SK-N-SH (cell line): ENCODE results near the gene OTUD5. TPM values are rescaled to one million over a fixed set of nuclear protein-coding genes. Genes with fewer than 3 reads are reported as not detected.

Experiments used
- CTCF ChIA-PET: fragments of 300-600, 350-600 bp; formaldehyde crosslinking; extraction: SDS; loops from one replicate; lab custom pipeline; 2021; lab: Yijun Ruan, JAX
- POLR2A ChIA-PET: fragments of 350-600 bp; sonication (Branson Sonifier 250); formaldehyde crosslinking; extraction: SDS; loops from one replicate; lab custom pipeline; 2020; ENCODE audit warnings: antibody characterized with exemption, inconsistent platforms; lab: Yijun Ruan, JAX
- DNase-seq: peaks from one replicate; pipeline ENCODE4 v3.0.0; 2012
- H2AFZ ChIP-seq: fragments of 200-600 bp; sonication (generic); 2 replicates; pipeline ENCODE4 v1.8.1; 2016; ENCODE audit warnings: antibody characterized with exemption, mild to moderate bottlenecking, low read depth
- H3F3A ChIP-seq: fragments of 200-600 bp; sonication (generic); replicated peaks from 2 replicates; pipeline ENCODE3; 2016; ENCODE audit warnings: antibody characterized with exemption, mild to moderate bottlenecking; ENCODE audit not compliant: insufficient read depth
- H3K27ac ChIP-seq, 2 experiments: fragments of 200-500 bp in 1 of 2; fragments of 200-600 bp in 1 of 2; sonication (Bioruptor generic) in 1 of 2; sonication (generic), shearing (Covaris generic) in 1 of 2; 2 replicates each; pipeline versions ENCODE4 v1.5.1 to v1.6.1; 2014 to 2016; ENCODE audit warnings: low read depth in 2 of 2, inconsistent platforms in 1 of 2, low read length in 1 of 2, mild to moderate bottlenecking in 1 of 2, mixed read lengths in 1 of 2
- H3K27me3 ChIP-seq: fragments of 200-600 bp; sonication (generic), shearing (Covaris generic); 2 replicates; pipeline ENCODE4 v1.6.1; 2016; ENCODE audit warnings: mixed run types; ENCODE audit not compliant: insufficient read depth
- H3K36me3 ChIP-seq, 2 experiments: fragments of 200-500 bp in 1 of 2; fragments of 200-600 bp in 1 of 2; sonication (Bioruptor generic) in 1 of 2; sonication (generic) in 1 of 2; replicated peaks in 1 of 2; 2 replicates each; pipeline versions ENCODE3 to v1.5.1; 2014 to 2016; ENCODE audit warnings: low read length in 1 of 2, mild to moderate bottlenecking in 1 of 2; ENCODE audit not compliant: insufficient read depth in 2 of 2, control insufficient read depth in 1 of 2
- H3K4me1 ChIP-seq, 2 experiments: fragments of 200-500 bp in 1 of 2; fragments of 200-600 bp in 1 of 2; sonication (Bioruptor generic) in 1 of 2; sonication (generic), shearing (Covaris generic) in 1 of 2; 2 replicates each; pipeline versions ENCODE4 v1.5.1 to v1.6.1; 2014 to 2016; ENCODE audit warnings: low read depth in 1 of 2, low read length in 1 of 2, mixed run types in 1 of 2; ENCODE audit not compliant: insufficient read depth in 2 of 2, control insufficient read depth in 1 of 2
- H3K4me2 ChIP-seq: fragments of 200-600 bp; sonication (generic), shearing (Covaris generic); 2 replicates; pipeline ENCODE4 v1.6.1; 2017; ENCODE audit warnings: mixed run types
- H3K4me3 ChIP-seq, 2 experiments: fragments of 200-500 bp in 1 of 2; fragments of 200-600 bp in 1 of 2; sonication (Bioruptor generic) in 1 of 2; sonication (generic), shearing (Covaris generic) in 1 of 2; 2 replicates each; pipeline versions ENCODE4 v1.5.1 to v1.8.1; 2014 to 2016; ENCODE audit warnings: low read depth in 2 of 2, inconsistent platforms in 1 of 2, low read length in 1 of 2, mild to moderate bottlenecking in 1 of 2, mixed read lengths in 1 of 2, moderate library complexity in 1 of 2
- H3K79me2 ChIP-seq: fragments of 200-600 bp; sonication (generic); 2 replicates; pipeline ENCODE4 v1.8.1; 2017; ENCODE audit warnings: mild to moderate bottlenecking; ENCODE audit not compliant: insufficient read depth
- H3K9ac ChIP-seq: fragments of 200-600 bp; sonication (generic); 2 replicates; pipeline ENCODE4 v1.6.1; 2017; ENCODE audit warnings: mixed run types
- H3K9me2 ChIP-seq: fragments of 200-600 bp; sonication (generic); 2 replicates; pipeline ENCODE4 v1.6.1; 2017; ENCODE audit warnings: mixed run types
- H3K9me3 ChIP-seq: fragments of 200-600 bp; sonication (generic); 2 replicates; pipeline ENCODE4 v1.6.1; 2017; ENCODE audit warnings: mixed run types, mild to moderate bottlenecking, moderate library complexity
- H4K20me1 ChIP-seq: fragments of 200-600 bp; sonication (generic); 2 replicates; pipeline ENCODE4 v1.6.1; 2017; ENCODE audit warnings: mild to moderate bottlenecking, mixed run types; ENCODE audit not compliant: insufficient read depth
- ELF1 ChIP-seq: IDR thresholded peaks from 2 replicates; pipeline ENCODE4 v1.4.0; 2012
- EP300 ChIP-seq, 2 experiments: IDR thresholded peaks; 2 replicates each; pipeline versions ENCODE4 v1.4.0 to v1.6.1; 2012; ENCODE audit warnings: borderline replicate concordance in 1 of 2, low read depth in 1 of 2, low read length in 1 of 2
- FOSL2 ChIP-seq: IDR thresholded peaks from 2 replicates; pipeline ENCODE4 v1.4.0; 2012; ENCODE audit warnings: low read depth, mild to moderate bottlenecking, moderate library complexity, borderline replicate concordance
- FOXJ3 ChIP-seq: sonication (generic); formaldehyde crosslinking; IDR thresholded peaks from 2 replicates; pipeline ENCODE4 v1.5.1; 2020; ENCODE audit warnings: mild to moderate bottlenecking, missing genetic modification reagents
- FOXM1 ChIP-seq: IDR thresholded peaks from 2 replicates; pipeline ENCODE4 v1.4.0; 2012; ENCODE audit warnings: low read depth, mild to moderate bottlenecking
- IRF3 ChIP-seq: fragments of 150-350 bp; IDR thresholded peaks from 2 replicates; pipeline ENCODE4 v1.6.1; 2016; ENCODE audit warnings: mild to moderate bottlenecking, low read depth, low read length
- MXI1 ChIP-seq: IDR thresholded peaks from 2 replicates; pipeline ENCODE4 v1.6.1; 2012; ENCODE audit warnings: mild to moderate bottlenecking, low read depth, low read length, improper control_type of control experiment
- POLR2AphosphoS5 ChIP-seq: IDR thresholded peaks from 2 replicates; pipeline ENCODE4 v1.6.1; 2012; ENCODE audit warnings: low read depth, low read length
- RAD21 ChIP-seq: IDR thresholded peaks from 2 replicates; pipeline ENCODE4 v1.6.1; 2012; ENCODE audit warnings: mild to moderate bottlenecking, low read length
- TEAD4 ChIP-seq: IDR thresholded peaks from 2 replicates; pipeline ENCODE4 v1.4.0; 2012; ENCODE audit warnings: mild to moderate bottlenecking, borderline replicate concordance; ENCODE audit not compliant: insufficient read depth
- ZBTB33 ChIP-seq: IDR thresholded peaks from 2 replicates; pipeline ENCODE4 v1.4.0; 2012; ENCODE audit warnings: low read depth, borderline replicate concordance
- WGBS: methylation state at CpG from one replicate; pipeline ENCODE4 v1.1.6; 2017; ENCODE audit warnings: low lambda C conversion rate; 5-methylcytosine and 5-hydroxymethylcytosine counted together
- polyA plus RNA-seq, 3 experiments: library from polyadenylated mRNA; depleted of rRNA; stranded (reverse); fragments of >200 nt; gene quantifications; 2 replicates each; pipeline ENCODE4 v1.2.3, GENCODE V29; 2012
- TF ChIP-seq, protein P1 (sequence below): IDR thresholded peaks from 2 replicates; pipeline ENCODE4 v1.6.1; 2012; ENCODE audit warnings: mild to moderate bottlenecking, low read depth, low read length, moderate library complexity
- TF ChIP-seq, protein P2 (sequence below): fragments of 200-600 bp; sonication (generic); IDR thresholded peaks from 2 replicates; pipeline ENCODE4 v1.6.1; 2017; ENCODE audit warnings: antibody characterized with exemption, mild to moderate bottlenecking, moderate library complexity

The OTUD5 gene
- polyA plus RNA-seq, 1 of the 3 experiments (the other 2 are of a cell fraction), result 90.4 TPM

DNA sequence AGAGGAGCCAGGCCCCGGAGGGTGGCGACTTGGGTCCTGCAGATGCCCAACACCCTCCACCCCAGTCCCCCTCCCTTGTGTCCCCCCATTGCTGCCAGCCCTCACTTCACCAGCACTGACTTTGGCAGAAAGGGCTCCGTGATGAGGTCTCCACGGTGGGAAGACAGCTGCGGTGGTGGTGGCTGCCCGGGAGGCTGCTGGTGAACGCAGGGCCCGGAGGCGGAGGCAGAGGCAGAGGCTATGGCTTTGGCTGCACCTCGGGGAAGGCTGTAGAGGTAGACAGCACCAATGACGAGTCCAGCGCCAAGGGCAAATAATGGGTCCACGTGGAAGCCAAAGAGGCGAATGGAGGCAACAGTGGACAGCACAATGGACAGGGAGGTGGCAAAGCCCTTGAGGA lies 52.8 kb downstream of the OTUD5 start:
- no peak overlapping the region for H2AFZ ChIP-seq
- H3K4me1 ChIP-seq, result peaks cover 0 to under 1% of the 10 kb centered on the region in 2 experiments; a peak in 1 of 4 replicates
- no peak for TF ChIP-seq ZBTB33
- TF ChIP-seq FOSL2, result no peak
- no peak for TF ChIP-seq RAD21
- TF ChIP-seq FOXM1, result no peak
- no peak for TF ChIP-seq FOXJ3 (CRISPR knock-in tag)
- no peak for TF ChIP-seq POLR2AphosphoS5
- TF ChIP-seq IRF3, result no peak
- TF ChIP-seq, protein P1, sequence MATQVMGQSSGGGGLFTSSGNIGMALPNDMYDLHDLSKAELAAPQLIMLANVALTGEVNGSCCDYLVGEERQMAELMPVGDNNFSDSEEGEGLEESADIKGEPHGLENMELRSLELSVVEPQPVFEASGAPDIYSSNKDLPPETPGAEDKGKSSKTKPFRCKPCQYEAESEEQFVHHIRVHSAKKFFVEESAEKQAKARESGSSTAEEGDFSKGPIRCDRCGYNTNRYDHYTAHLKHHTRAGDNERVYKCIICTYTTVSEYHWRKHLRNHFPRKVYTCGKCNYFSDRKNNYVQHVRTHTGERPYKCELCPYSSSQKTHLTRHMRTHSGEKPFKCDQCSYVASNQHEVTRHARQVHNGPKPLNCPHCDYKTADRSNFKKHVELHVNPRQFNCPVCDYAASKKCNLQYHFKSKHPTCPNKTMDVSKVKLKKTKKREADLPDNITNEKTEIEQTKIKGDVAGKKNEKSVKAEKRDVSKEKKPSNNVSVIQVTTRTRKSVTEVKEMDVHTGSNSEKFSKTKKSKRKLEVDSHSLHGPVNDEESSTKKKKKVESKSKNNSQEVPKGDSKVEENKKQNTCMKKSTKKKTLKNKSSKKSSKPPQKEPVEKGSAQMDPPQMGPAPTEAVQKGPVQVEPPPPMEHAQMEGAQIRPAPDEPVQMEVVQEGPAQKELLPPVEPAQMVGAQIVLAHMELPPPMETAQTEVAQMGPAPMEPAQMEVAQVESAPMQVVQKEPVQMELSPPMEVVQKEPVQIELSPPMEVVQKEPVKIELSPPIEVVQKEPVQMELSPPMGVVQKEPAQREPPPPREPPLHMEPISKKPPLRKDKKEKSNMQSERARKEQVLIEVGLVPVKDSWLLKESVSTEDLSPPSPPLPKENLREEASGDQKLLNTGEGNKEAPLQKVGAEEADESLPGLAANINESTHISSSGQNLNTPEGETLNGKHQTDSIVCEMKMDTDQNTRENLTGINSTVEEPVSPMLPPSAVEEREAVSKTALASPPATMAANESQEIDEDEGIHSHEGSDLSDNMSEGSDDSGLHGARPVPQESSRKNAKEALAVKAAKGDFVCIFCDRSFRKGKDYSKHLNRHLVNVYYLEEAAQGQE, result no peak
- TF ChIP-seq ELF1, result no peak
- TF ChIP-seq TEAD4, result no peak
- no peak overlapping the region for H3K9ac ChIP-seq
- no peaks in the 10 kb centered on the region for H3K27me3 ChIP-seq
- peaks cover 24% of the 10 kb centered on the region for H3K79me2 ChIP-seq
- peaks cover 3% of the 10 kb centered on the region for H3F3A ChIP-seq
- H3K9me3 ChIP-seq, result no peaks in the 10 kb centered on the region
- H3K9me2 ChIP-seq, result no peaks in the 10 kb centered on the region
- DNase-seq, result no peak
- H3K4me3 ChIP-seq, result no peak overlapping the region
- no peak overlapping the region for H3K27ac ChIP-seq
- POLR2A ChIA-PET, result no interaction called here
- peaks cover 8 to 49% of the 10 kb centered on the region in 2 experiments for H3K36me3 ChIP-seq
- no peak overlapping the region for H3K4me2 ChIP-seq
- WGBS, result 97% methylated on average over 12 of the region's 14 CpGs
- H4K20me1 ChIP-seq, result 0 out of 2 replicates have a peak, but pooled peaks cover 7% of the 10 kb centered on the region
- CTCF ChIA-PET, result interaction anchor here (2.9 kb wide), 1 partner anchor 11 kb away, joined by 12 read pairs; no protein-coding TSS in a partner anchor

DNA sequence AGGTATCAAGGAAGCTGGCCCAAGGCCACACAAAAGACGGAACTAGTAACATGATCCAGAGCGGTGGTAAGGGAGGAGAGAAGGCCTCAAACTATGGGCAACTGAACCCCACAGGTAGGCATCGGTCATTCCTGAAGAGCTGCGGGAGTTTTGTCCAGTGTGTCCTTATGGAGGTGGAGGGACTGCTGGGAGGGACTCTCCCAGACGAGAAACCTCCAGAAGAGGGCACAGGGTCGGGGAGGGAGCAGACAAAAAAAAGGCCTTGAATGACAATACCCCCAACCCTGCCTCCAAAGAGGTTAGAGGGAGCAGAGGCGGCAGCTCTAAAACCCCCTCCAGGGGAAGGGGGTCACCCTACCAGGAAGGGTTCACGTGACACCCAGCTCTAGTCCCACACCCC lies 53.2 kb downstream of the OTUD5 start:
- Histone ChIP-seq H3K27ac (no peak overlapping the region), H3K4me2 (no peak overlapping the region), H4K20me1 (0 out of 2 replicates have a peak, but pooled peaks cover 5% of the 10 kb centered on the region), H2AFZ (no peak overlapping the region), H3K36me3 (peaks cover 7 to 45% of the 10 kb centered on the region in 2 experiments), H3F3A (peaks cover 3% of the 10 kb centered on the region), H3K4me1 (no peaks in the 10 kb centered on the region; a peak in 1 of 4 replicates), H3K9me3 (no peaks in the 10 kb centered on the region), H3K4me3 (no peak overlapping the region), H3K79me2 (peaks cover 24% of the 10 kb centered on the region), H3K9ac (no peak overlapping the region), H3K9me2 (no peaks in the 10 kb centered on the region), H3K27me3 (no peaks in the 10 kb centered on the region)
- CTCF ChIA-PET, result interaction anchor here (0.7 to 2.9 kb wide), 2 partner anchors 11 to 63 kb away, joined by 3 to 12 read pairs; no protein-coding TSS in a partner anchor
- WGBS, result 94% methylated on average over 7 of the region's 8 CpGs
- POLR2A ChIA-PET, result no interaction called here
- TF ChIP-seq, protein P2, sequence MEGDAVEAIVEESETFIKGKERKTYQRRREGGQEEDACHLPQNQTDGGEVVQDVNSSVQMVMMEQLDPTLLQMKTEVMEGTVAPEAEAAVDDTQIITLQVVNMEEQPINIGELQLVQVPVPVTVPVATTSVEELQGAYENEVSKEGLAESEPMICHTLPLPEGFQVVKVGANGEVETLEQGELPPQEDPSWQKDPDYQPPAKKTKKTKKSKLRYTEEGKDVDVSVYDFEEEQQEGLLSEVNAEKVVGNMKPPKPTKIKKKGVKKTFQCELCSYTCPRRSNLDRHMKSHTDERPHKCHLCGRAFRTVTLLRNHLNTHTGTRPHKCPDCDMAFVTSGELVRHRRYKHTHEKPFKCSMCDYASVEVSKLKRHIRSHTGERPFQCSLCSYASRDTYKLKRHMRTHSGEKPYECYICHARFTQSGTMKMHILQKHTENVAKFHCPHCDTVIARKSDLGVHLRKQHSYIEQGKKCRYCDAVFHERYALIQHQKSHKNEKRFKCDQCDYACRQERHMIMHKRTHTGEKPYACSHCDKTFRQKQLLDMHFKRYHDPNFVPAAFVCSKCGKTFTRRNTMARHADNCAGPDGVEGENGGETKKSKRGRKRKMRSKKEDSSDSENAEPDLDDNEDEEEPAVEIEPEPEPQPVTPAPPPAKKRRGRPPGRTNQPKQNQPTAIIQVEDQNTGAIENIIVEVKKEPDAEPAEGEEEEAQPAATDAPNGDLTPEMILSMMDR, result no peak
- no peak for TF ChIP-seq MXI1
- no peak for TF ChIP-seq EP300 (IDR thresholded peaks at IDR 0.05; ENCODE audit: borderline replicate concordance in 1 of 2, low read depth in 1 of 2, low read length in 1 of 2)
- DNase-seq, result no peak
